C4-2B (cell line): ENCODE results near the gene MRGPRE.

Experiments used
- CTCF ChIP-seq: fragments of 450-650 bp; conservative IDR thresholded peaks from 2 replicates; pipeline ENCODE4 v1.5.1; 2017; ENCODE audit warnings: mild to moderate bottlenecking
- ZFX ChIP-seq: fragments of 450-650 bp; IDR thresholded peaks from 2 replicates; pipeline ENCODE4 v1.6.1; 2017

GRCh38 chr11:3222003-3222855 is 10.0 kb downstream of the MRGPRE start:
- TF ChIP-seq CTCF, result no peak
- no peak for TF ChIP-seq ZFX
